EH (cell line): ENCODE results near the gene CENPQ.
"Not testable (repeated sequence)": the region's sequence is repeated elsewhere in the genome, so short reads cannot be mapped to it uniquely, and the experiment has no call there.

ENCODE experiments used
- DNase-seq: peaks from one replicate; pipeline ENCODE4 v3.0.0-alpha.2; 2015; ENCODE audit warnings: low read depth

The CENPQ gene, protein sequence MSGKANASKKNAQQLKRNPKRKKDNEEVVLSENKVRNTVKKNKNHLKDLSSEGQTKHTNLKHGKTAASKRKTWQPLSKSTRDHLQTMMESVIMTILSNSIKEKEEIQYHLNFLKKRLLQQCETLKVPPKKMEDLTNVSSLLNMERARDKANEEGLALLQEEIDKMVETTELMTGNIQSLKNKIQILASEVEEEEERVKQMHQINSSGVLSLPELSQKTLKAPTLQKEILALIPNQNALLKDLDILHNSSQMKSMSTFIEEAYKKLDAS

DNA sequence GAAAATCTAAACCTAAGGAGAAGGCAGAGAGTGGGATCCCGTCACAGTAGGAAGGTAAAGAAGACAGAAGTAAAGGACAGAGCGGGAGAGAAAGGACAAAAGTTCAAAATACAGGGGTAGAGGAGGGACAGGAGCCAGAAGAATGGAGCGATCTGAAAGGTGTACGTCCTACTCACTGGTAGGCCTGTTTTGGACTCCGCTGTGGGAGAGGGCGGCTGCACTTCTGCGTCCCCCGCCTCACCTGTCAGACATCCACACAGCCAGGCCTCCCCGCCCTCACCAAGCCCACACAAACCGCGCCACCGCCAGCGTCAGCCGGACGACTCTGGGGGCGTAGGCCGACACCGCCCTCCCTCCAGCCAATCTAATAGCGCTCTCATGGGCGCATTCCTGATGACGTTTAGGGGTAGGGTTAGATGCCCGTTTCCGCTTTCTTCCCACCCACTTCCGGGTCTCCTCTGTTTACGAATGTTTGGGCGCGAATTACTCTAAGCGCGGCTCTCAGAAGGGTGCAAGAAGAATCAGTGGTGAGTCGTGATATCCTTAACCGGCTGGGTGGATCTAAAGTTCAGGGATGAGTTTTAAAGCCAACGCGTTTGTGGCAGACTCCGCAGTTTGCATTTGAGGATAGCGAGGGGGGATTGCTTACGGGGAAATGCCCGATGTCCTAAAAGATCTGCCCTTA is at the start of gene CENPQ, which contains the start of gene MMUT:
Gene CENPQ (plus strand): TSS at position 444 of the 685 bp plus-strand sequence. CDS start 6,807 bp downstream, outside the sequence.
Gene MMUT (minus strand): TSS at position 327 of the 685 bp plus-strand sequence. CDS start 3,787 bp downstream, outside the sequence.
- DNase-seq, result peak; percentile 96

DNA sequence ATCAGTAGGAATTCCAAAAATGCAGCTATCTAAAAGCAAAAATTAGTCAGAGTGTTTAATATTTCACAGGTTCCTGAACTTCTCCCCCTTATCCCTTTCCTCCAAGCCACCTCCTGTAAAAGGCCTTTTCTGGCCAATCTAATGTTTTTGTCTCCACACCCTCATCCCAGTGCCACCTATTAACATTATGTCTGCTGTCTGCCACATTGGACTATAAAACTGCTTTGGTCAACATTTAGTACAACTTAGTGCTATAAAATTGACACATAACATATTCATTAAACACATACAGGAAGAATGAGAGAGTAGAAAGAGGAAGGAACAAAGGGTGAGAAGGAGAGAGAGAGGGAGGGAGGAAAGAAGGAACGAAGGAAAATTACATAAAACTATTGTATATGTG is 47.8 kb upstream of the CENPQ start:
- DNase-seq, result no peak

DNA sequence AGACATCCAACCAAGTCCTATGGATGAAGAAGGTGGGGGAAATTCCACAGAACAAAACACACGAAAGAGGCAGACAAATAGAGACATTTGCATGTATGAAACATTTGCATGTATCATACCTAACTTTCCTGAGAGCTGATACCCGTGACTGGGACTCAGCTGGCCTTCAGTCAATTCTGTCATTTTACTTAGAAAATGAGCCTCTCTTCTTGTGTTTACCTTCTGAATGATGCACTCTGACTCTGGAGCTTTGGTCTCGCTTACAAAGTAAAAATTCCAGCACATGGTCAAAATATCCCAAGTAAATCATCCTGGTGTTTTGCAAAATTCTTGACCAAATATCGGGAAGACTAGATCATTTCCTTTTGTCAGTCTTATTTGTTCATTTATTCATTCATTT is 47.0 kb upstream of the CENPQ start:
- no peak for DNase-seq

DNA sequence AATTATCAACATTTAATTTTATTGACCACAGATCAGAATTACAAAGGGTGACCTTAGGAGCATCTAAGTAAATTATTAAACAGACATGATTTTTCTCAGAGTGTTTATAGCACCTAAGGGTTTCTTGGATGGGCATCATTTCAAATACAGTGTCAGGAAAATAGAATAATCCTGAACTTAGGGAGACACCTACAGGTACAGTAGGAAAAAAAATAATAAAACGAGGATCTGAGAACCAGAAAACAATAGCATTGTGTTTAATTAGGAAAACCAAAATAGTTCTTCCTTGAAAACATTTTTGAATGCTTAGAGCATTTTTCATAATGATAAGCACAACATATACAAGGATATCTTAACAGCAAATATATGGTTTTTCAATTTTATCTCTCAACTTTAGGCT is 39.4 kb upstream of the CENPQ start:
- DNase-seq, result peak; percentile 8

DNA sequence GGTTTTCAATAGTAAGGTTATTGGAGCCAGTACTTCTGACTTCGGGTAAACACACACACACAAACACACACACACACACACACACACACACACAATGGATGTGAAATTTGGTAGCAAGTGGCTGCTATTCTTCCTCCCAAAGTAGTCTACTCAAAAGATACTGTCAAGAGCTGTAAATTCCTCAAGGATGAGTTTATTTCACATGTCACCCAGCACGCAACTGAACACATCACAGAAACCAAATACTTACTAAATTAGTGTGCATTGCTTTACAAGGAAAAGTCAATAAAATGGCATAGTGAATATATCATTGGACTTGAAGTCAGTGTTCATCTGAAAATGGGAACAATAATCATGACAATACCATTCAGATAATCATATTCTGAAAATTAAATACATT is 33.0 kb upstream of the CENPQ start:
- DNase-seq, result peak; percentile 76

DNA sequence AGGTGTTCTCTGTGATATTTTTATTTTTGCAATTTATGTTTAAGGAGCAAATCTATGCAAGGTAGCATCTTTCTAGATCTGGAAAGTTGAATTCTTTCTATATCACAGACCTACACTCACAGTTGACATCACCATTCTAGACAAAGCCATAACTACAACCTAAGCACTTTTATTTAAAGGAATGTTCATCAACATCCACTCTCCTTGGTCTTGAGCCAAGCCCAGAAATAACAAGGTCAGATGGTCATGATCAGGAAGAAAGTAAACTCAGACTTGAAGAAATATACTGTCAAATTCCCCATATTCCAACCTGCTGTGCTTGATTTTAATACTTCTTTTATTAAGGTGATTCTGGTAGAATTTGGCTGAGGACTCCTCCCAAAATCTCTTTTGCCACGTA is 32.3 kb upstream of the CENPQ start:
- no peak for DNase-seq

DNA sequence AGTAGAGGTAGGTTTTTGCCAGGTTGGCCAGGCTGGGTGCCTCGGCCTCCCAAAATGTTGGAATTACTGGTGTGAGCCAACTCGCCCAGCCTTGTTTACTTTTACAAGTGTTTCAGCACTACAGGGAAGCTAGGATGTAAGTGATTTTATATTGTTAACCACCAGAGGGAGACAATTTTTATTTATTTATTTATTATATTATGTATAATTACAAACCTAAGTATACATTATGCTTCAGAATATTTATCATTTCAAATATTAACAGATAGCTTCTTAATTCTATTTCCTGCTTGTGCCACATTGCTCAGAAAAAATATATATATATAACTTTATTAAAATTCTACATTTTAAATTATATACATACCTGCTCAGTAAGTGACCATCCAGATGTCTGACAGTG is 9.9 kb upstream of the CENPQ start:
- DNase-seq, result peak; percentile 6

DNA sequence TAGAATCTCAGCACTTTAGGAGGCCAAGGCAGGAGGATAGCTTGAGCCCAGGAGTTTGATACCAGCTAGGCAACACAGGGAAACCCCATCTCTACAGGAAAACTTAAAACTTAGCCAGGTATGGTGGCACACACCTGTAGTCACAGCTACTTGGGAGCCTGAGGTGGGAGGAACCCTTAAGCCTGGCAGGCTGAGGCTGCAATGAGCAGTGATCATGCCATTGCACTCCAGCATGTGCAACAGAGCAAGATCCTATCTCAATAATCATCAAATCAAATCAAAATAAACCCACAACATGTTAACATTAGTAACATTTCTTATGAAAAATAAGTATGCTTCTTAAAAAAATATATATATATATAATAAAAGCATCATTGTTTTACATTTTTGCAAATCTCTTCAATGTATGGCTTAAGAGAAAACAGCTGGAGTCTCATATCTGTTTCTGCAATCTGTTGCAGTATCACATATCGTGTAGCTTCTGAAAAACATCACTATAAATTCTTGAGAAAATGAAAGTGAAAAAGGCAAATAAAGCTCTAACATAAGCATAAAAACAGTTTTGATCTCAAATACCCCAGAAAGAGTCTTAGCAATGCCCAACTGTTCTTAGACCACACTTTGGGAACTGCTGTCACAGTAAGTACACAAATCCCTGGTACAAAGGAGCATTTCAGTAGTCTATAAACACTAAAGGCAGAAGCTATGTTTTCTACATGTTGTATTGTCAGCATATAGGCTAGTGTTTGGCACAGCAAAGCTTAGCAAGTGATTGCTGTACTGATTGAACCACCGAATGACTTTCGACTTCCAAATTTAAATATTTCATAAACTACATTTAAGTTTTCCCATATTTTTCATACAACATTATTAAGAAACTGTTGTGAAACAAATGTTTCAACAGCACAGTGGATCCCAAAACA is 8.1 kb upstream of the CENPQ start:
- no peak for DNase-seq

DNA sequence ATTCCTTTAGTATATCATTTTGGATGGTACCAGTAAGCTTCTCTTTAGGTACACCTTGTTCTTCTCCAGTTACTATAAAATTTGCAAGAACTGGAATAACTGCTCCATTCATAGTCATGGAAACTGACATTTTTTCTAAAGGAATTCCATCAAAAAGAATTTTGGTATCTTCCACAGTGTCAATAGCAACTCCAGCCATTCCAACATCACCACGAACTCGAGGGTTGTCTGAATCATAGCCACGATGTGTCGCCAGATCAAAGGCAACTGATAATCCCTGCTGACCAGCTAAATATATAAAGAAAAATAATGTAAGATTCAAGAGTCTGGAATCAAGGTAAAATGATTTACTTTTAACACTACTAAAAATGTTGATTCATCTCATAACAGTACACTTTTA is 5.4 kb upstream of the CENPQ start:
- DNase-seq, result peak; percentile 27

DNA sequence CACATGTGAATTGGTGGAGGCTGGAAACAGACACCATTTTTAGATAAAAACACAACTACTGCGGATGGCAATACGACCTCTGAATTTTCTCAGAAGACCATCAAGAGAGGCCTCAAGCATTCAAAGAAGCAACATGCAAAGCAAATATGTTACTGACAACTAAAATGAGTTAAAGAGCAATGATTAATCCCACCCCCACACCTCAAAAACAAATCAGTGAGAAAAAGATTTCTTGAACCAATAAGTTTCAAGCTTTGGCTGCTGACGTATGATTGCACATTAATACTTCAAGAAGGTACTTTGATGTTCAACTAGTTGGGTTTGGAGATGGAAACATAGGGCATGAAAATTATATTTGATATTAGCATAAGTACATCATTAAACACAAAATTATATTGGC is 1.1 kb upstream of the CENPQ start:
- no peak for DNase-seq

DNA sequence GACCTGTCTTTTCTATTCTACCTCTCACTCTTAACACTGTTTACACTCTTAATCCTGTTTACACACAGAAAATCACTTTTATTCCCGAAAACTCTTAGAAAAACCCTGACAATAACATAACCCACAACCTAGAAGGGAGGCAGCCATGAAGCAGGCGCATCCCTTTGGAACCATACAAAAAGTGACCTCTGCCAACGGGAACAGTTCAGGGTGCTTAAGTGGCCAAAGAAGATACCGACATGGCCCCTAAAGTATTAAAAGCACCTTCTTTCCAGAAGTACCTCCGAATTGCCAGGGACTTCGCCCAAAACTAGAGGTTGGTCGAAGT is 607 bp upstream of the CENPQ start:
- DNase-seq, result no peak

DNA sequence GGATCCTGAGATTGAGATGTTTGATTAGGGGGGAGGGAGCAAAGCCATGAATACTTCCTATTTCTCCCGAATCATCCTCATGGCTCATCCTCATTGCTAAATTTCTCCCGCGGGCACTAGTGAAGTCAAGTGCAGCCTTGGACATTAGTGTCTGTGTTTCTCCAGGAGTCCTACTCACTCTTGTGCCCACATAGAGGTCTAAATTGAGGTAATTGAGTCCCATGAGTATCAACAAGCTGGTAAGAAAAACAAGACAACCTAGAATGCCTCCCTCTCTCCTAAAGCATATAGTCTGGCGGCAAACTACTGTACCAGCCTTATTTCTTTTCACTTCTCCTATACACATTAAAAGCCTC is 420 bp downstream of the CENPQ start:
- DNase-seq, result no peak

DNA sequence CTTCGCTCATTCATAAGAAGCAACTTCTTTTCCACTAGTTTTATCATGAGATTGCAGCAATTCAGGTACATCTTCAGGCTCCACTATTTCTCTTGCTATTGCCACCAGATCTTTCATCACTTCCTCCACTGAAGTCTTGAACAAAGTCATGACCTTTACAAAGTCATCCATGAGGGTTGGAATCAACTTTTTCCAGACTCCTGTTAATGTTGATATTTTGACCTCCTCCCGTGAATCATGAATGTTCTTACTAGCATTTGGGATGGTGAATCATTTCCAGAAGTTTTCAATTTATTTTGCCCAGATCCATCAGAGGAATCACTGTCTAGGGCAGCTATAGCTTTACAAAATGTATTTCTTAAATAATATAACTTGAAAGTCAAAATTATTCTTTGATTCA is 1.5 kb downstream of the CENPQ start:
- DNase-seq, result no peak

DNA sequence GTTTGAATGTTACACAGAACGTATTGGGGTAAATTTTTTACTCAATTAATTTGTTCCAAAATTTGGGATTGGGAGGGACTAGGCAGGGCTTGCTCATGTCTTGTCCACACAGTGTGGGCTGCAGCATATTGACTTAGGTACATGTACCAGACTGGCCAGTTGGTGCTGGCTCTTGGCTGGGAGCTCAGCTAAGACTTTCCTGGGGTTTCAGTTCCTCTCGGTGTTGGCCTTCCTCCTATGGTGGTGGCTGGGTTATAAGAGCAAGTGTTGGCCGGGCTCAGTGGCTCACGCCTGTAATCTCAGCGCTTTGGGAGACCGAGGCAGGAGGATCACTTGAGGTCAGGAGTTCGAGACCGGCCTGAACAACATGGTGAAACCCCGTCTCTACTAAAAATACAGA is 4.9 kb downstream of the CENPQ start:
- no peak for DNase-seq

DNA sequence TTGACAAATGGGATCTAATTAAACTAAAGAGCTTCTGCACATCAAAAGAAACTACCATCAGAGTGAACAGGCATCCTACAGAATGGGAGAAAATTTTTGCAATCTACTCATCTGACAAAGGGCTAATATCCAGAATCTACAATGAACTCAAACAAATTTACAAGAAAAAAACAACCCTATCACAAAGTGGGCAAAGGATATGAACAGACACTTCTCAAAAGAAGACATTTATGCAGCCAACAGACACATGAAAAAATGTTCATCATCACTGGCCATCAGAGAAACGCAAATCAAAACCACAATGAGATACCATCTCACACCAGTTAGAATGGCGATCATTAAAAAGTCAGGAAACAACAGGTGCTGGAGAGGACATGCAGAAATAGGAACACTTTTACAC is 13.4 kb downstream of the CENPQ start:
- DNase-seq, result not testable (repeated sequence)

DNA sequence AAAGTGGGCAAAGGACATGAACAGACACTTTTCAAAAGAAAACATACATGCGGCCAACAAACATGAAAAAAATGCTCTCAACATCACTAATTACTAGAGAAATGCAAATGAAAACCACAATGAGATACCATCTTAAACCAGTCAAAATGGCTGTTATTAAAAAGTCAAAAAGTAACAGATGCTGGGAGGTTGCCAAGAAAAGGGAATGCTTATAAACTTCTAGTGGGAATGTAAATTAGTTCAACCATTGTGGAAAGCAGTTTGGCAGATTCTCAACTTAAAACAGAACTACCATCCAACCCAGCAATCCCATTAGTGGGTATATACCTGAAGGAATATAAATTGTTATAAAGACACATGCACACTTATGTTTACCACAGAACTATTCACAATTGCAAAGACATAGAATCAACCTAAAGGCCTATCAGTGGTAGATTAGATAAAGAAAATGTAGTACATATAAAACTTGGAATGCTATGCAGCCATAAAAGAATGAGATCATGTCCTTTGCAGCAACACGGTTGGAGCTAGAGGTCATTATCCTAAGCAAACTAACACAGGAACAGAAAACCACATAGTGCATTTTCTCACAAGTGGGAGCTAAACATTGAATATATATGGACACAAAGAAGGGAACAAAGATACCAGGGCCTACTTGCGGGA is 16.3 kb downstream of the CENPQ start:
- DNase-seq, result peak; percentile 69

DNA sequence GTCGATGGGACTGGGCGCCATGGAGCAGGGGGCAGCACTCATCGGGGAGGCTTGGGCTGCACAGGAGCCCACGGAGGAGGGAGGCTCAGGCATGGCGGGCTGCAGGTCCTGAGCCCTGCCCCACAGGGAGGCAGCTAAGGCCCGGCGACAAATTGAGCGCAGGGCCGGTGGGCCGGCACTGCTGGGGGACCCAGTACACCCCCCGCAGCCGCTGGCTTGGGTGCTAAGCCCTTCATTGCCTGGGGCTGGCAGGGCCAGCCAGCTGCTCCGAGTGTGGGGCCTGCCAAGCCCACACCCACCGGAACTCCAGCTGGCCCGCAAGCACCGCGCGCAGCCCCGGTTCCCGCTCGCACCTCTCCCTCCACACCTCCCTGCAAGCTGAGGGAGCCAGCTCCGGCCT is 18.7 kb downstream of the CENPQ start:
- not testable (repeated sequence) for DNase-seq

DNA sequence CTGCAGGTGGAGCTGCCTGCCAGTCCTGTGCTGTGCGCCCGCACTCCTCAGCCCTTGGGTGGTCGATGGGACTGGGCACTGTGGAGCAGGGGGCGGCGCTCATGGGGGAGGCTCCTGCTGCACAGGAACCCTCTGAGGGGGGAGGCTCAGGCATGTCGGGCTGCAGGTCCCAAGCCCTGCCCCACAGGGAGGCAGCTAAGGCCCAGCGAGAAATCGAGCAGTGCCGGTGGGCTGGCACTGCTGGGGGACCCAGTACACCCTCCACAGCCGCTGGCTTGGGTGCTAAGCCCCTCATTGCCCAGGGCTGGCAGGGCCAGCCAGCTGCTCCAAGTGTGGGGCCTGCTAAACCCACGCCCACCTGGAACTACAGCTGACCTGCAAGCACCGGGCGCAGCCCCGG is 20.2 kb downstream of the CENPQ start:
- not testable (repeated sequence) for DNase-seq

DNA sequence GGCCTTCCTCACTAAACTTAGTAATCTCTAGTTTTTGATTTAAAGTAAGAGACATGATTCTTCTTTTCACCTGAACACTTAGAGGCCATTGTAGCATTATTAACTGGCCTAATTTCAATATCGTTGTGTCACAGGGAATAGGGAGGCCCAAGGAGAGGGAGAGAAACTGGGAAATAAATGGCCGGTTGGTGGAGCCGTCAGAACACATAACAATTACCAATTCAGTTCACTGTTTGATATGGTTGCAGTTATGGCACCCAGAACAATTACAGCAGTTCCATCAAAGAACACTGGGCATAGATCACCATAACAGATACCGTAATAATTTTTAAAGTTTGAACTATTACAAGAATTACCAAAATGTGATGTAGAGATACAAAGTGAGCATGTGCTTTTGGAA is 27.5 kb downstream of the CENPQ start:
- DNase-seq, result no peak

DNA sequence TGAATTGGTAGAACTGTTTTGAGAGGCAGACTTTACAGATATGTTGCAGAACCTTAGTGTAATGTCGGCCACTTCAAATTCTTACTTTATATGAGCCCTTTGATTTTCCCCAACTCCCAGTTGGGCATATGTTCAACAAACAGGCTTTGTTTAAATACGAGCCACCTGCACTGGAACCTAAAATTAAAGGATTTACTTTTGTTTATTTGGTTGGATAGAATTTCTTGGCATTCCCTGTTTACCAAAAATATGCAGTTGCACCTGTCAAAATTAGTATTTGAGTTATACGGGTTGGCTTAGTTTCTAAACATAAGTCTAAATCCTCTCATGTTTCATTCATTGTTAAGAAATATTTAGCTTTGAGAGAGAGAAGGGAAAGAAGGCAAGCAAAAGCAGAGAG is 34.1 kb downstream of the CENPQ start:
- no peak for DNase-seq

DNA sequence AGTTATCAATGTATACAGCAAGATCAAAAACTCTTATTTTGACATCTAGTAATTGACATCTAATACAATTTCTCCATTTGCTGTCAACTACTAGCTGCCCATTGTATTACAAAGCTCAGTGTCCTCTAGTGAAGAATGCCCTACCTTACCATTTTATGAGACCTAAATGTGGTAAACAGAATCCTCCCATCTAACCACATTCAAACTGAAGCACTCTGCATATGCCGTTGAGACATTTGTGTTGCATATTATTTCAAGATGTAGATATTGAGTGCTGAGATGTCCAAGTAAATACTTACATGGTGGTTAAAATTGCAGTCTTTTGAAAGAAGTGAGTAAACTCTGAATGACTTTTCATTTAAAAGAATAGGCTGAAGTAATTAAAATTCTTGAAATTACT is 36.0 kb downstream of the CENPQ start:
- no peak for DNase-seq

DNA sequence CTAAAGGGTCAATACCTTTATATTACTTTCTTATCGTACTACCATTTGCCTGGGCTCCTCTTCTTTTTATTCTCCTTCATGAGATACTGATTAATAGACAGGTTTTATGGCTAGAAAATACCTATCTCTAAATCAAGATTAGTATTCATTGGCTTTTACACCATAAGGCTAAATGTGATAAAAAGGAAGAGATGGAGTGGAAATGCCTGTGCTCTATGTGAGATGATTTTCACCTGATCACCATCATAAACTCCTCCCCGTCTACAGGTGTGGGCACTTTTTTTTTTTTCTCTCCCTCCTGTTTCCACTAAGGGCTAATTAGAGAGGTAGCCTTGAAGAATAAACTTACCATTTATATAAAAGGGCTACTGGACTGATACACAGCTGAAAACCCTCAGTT is 36.5 kb downstream of the CENPQ start, which contains the start of gene GLYATL3:
Gene GLYATL3 (plus strand): TSS at position 301 of the 400 bp plus-strand sequence. CDS start 12,068 bp downstream, outside the sequence.
- no peak for DNase-seq
